ENCODE results near the gene C1orf198. TPM values are rescaled to one million over a fixed set of nuclear protein-coding genes. Genes with fewer than 3 reads are reported as not detected.
A peak's percentile ranks its signal among the peaks of the same experiment; 100 is the strongest.

The C1orf198 gene
- total and polyA plus RNA-seq, 4 donors = 3.9 to 11.1 (median 10.4) TPM

- peaks cover 0 to 3% (median 0%) of the 10 kb centered on the region in 4 donors for H3K4me1 ChIP-seq (ENCODE audit: control insufficient read depth in 4 of 4, insufficient read depth in 4 of 4, low read length in 3 of 4)
- peaks cover 0 to 4% (median 2%) of the 10 kb centered on the region in 4 donors for H3K36me3 ChIP-seq (ENCODE audit: control insufficient read depth in 4 of 4, insufficient read depth in 3 of 4, low read depth in 1 of 4, low read length in 3 of 4)
- no peak overlapping the region for H3K27ac ChIP-seq (ENCODE audit: low read depth in 1 of 2, low read length in 2 of 2)
- no peak for TF ChIP-seq HNF4G (IDR thresholded peaks at IDR 0.05)
- WGBS = 97% methylated on average over 6 of the region's 6 CpGs
- DNase-seq (ENCODE audit: low spot score) = no peak
- H3K9ac ChIP-seq (ENCODE audit: low read depth in 1 of 2, low read length in 2 of 2) = no peak overlapping the region
- no peaks in the 10 kb centered on the region for H3K9me3 ChIP-seq (ENCODE audit: control insufficient read depth in 4 of 4, low read length in 3 of 4)
- H3K4me3 ChIP-seq (ENCODE audit: low read depth in 1 of 3, low read length in 3 of 3) = no peak overlapping the region
- no peaks in the 10 kb centered on the region for H3K27me3 ChIP-seq (ENCODE audit: control insufficient read depth in 4 of 4, insufficient read depth in 4 of 4, low read length in 3 of 4)
Observed at GRCh38 chr1:230901671-230902070, 33.4 kb upstream of the C1orf198 start.

GRCh38 chr1:230900984-230901383 lies 32.7 kb upstream of the C1orf198 start:
- Histone ChIP-seq H3K4me1 (ENCODE audit: control insufficient read depth in 4 of 4, insufficient read depth in 4 of 4, low read length in 3 of 4) (no peaks in the 10 kb centered on the region), H3K27me3 (ENCODE audit: control insufficient read depth in 4 of 4, insufficient read depth in 4 of 4, low read length in 3 of 4) (no peaks in the 10 kb centered on the region), H3K9me3 (ENCODE audit: control insufficient read depth in 4 of 4, low read length in 3 of 4) (no peaks in the 10 kb centered on the region), H3K36me3 (ENCODE audit: control insufficient read depth in 4 of 4, insufficient read depth in 3 of 4, low read depth in 1 of 4, low read length in 3 of 4) (peaks cover 0 to 4% (median 2%) of the 10 kb centered on the region in 4 donors), H3K9ac (ENCODE audit: low read depth in 1 of 2, low read length in 2 of 2) (no peak overlapping the region), H3K4me3 (ENCODE audit: low read depth in 1 of 3, low read length in 3 of 3) (no peak overlapping the region), H3K27ac (ENCODE audit: low read depth in 1 of 2, low read length in 2 of 2) (no peak overlapping the region)
- TF ChIP-seq NR2F2 (IDR thresholded peaks at IDR 0.05) (no peak), GABPA (IDR thresholded peaks at IDR 0.05 in 1 of 2, conservative IDR thresholded peaks at IDR 0.05 in 1 of 2) (no peak), ZBTB33 (IDR thresholded peaks at IDR 0.05) (no peak), TAF1 (conservative IDR thresholded peaks at IDR 0.05) (no peak), HNF4G (IDR thresholded peaks at IDR 0.05) (no peak)
- DNase-seq (ENCODE audit: low spot score) = no peak
- WGBS = 75% methylated on average over 6 of the region's 6 CpGs

GRCh38 chr1:230899841-230900251 lies 31.5 kb upstream of the C1orf198 start:
- TF ChIP-seq MAX (IDR thresholded peaks at IDR 0.05) = peak; percentile 32
- no peak for TF ChIP-seq ZBTB33 (IDR thresholded peaks at IDR 0.05)
- no peak for TF ChIP-seq FOXA2 (IDR thresholded peaks at IDR 0.05)
- no peak for TF ChIP-seq HNF4A (conservative IDR thresholded peaks at IDR 0.05)
- TF ChIP-seq JUND (IDR thresholded peaks at IDR 0.05) = peak; percentile 30 to 40
- TF ChIP-seq ATF3 (IDR thresholded peaks at IDR 0.05) = no peak
- TF ChIP-seq NR2F2 (IDR thresholded peaks at IDR 0.05) = peak; percentile 52
- TF ChIP-seq EGR1 (IDR thresholded peaks at IDR 0.05; ENCODE audit: low read depth in 2 of 2) = no peak
- no peak for TF ChIP-seq RXRA (IDR thresholded peaks at IDR 0.05)
- TF ChIP-seq REST (IDR thresholded peaks at IDR 0.05) = peak; percentile 18
- TF ChIP-seq SP1 (IDR thresholded peaks at IDR 0.05) = no peak
- TF ChIP-seq GABPA (IDR thresholded peaks at IDR 0.05 in 1 of 2, conservative IDR thresholded peaks at IDR 0.05 in 1 of 2) = no peak
- peak in 1 of 2 donors; percentile 15 for TF ChIP-seq RAD21 (IDR thresholded peaks at IDR 0.05)
- TF ChIP-seq YY1 (IDR thresholded peaks at IDR 0.05) = no peak
- no peak for TF ChIP-seq HNF4G (IDR thresholded peaks at IDR 0.05)
- no peak for TF ChIP-seq FOXA1 (IDR thresholded peaks at IDR 0.05)
- no peak for TF ChIP-seq TAF1 (conservative IDR thresholded peaks at IDR 0.05)
- no peak for TF ChIP-seq CTCF (IDR thresholded peaks at IDR 0.05; ENCODE audit: low read depth, low read length, missing input control)
- H3K27ac ChIP-seq (ENCODE audit: low read depth in 1 of 2, low read length in 2 of 2) = no peak overlapping the region

More at GRCh38 chr1:230899841-230900251, 31.5 kb upstream of the C1orf198 start:
- no peaks in the 10 kb centered on the region for H3K27me3 ChIP-seq (ENCODE audit: control insufficient read depth in 4 of 4, insufficient read depth in 4 of 4, low read length in 3 of 4)
- H3K36me3 ChIP-seq (ENCODE audit: control insufficient read depth in 4 of 4, insufficient read depth in 3 of 4, low read depth in 1 of 4, low read length in 3 of 4) = no peaks in the 10 kb centered on the region
- 79% methylated on average over 5 of the region's 5 CpGs for WGBS
- no peaks in the 10 kb centered on the region for H3K4me1 ChIP-seq (ENCODE audit: control insufficient read depth in 4 of 4, insufficient read depth in 4 of 4, low read length in 3 of 4)
- no peak overlapping the region for H3K4me3 ChIP-seq (ENCODE audit: low read depth in 1 of 3, low read length in 3 of 3)
- no peak for DNase-seq (ENCODE audit: low spot score)
- H3K9ac ChIP-seq (ENCODE audit: low read depth in 1 of 2, low read length in 2 of 2) = no peak overlapping the region
- no peaks in the 10 kb centered on the region for H3K9me3 ChIP-seq (ENCODE audit: control insufficient read depth in 4 of 4, low read length in 3 of 4)
